IMR-90 (cell line): Measurements from ENCODE around the gene VPS4B.

Experiments used
- MAFK ChIP-seq: IDR thresholded peaks from 2 replicates; pipeline ENCODE4 v1.6.1; 2012; ENCODE audit warnings: low read depth, low read length, improper control_type of control experiment
- POLR2A ChIP-seq: IDR thresholded peaks from 2 replicates; pipeline ENCODE4 v1.6.1; 2012; ENCODE audit warnings: mild to moderate bottlenecking, low read depth, low read length
- RAD21 ChIP-seq: IDR thresholded peaks from 2 replicates; pipeline ENCODE4 v1.6.1; 2012; ENCODE audit warnings: low read length, improper control_type of control experiment
- RCOR1 ChIP-seq: IDR thresholded peaks from 2 replicates; pipeline ENCODE4 v1.6.1; 2012; ENCODE audit warnings: mild to moderate bottlenecking, low read length, improper control_type of control experiment; ENCODE audit not compliant: insufficient replicate concordance
- RFX5 ChIP-seq: IDR thresholded peaks from 2 replicates; pipeline ENCODE4 v1.8.0; 2012; ENCODE audit warnings: low read depth, mild to moderate bottlenecking, low read length, moderate library complexity
- SMC3 ChIP-seq: fragments of 150-350 bp; IDR thresholded peaks from 2 replicates; pipeline ENCODE4 v1.6.1; 2016; ENCODE audit warnings: low read depth, mild to moderate bottlenecking, antibody characterized with exemption, low read length, moderate library complexity
- TF ChIP-seq, protein P1 (sequence below): conservative IDR thresholded peaks from 2 replicates; pipeline ENCODE4 v1.5.1; 2012; ENCODE audit warnings: mild to moderate bottlenecking, low read depth, low read length, improper control_type of control experiment

DNA sequence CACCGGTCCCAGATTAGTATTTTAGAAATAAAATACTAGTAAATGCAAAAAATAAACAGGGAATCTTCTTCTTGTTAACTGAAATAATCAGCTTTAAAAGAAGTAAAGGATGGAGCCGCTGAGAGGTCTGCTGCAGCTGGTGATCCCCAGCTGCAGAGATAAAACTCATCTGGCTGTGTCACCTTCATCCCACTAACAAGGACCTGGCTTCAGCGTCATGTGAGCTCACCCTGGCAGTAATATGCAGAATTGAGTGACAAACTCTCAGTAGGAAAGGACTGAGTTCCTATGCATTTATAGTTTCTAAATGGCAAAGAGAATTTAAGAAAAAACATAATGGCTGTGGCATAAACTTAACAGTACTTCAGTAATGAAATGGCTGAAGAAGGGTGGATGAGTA is 27.3 kb downstream of the VPS4B start:
- TF ChIP-seq POLR2A (no peak), SMC3 (no peak), MAFK (no peak), RAD21 (no peak), RCOR1 (no peak), RFX5 (no peak)
- TF ChIP-seq, protein P1, sequence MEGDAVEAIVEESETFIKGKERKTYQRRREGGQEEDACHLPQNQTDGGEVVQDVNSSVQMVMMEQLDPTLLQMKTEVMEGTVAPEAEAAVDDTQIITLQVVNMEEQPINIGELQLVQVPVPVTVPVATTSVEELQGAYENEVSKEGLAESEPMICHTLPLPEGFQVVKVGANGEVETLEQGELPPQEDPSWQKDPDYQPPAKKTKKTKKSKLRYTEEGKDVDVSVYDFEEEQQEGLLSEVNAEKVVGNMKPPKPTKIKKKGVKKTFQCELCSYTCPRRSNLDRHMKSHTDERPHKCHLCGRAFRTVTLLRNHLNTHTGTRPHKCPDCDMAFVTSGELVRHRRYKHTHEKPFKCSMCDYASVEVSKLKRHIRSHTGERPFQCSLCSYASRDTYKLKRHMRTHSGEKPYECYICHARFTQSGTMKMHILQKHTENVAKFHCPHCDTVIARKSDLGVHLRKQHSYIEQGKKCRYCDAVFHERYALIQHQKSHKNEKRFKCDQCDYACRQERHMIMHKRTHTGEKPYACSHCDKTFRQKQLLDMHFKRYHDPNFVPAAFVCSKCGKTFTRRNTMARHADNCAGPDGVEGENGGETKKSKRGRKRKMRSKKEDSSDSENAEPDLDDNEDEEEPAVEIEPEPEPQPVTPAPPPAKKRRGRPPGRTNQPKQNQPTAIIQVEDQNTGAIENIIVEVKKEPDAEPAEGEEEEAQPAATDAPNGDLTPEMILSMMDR, result no peak
